Testis (tissue), 3 donors: ENCODE results near the gene AMZ1. TPM values are rescaled to one million over a fixed set of nuclear protein-coding genes. Genes with fewer than 3 reads are reported as not detected.

Experiments
- DNase-seq: peaks from one replicate; pipeline ENCODE4 v3.0.0-alpha.2; 2019
- H3K27ac ChIP-seq, 2 donors: fragments of 200-600 bp; sonication (generic); one replicate each; pipeline ENCODE4 v1.5.1; 2019
- H3K27me3 ChIP-seq: fragments of 200-600 bp; sonication (generic); one replicate; pipeline ENCODE4 v1.5.1; 2019
- H3K36me3 ChIP-seq: fragments of 200-600 bp; sonication (generic); one replicate; pipeline ENCODE4 v1.5.1; 2017; ENCODE audit warnings: low read depth; ENCODE audit errors: missing control alignments
- H3K4me1 ChIP-seq: fragments of 200-600 bp; sonication (generic); one replicate; pipeline ENCODE4 v1.5.1; 2019
- H3K4me3 ChIP-seq, 2 donors: fragments of 200-600 bp; sonication (generic); one replicate each; pipeline ENCODE4 v1.5.1; 2017 to 2019
- H3K9me3 ChIP-seq: fragments of 200-600 bp; sonication (generic); one replicate; pipeline ENCODE4 v1.5.1; 2017
- POLR2A ChIP-seq: fragments of 450-650 bp; IDR thresholded peaks from one replicate; pipeline ENCODE4 v1.6.1; 2017; ENCODE audit warnings: antibody characterized with exemption, mild to moderate bottlenecking, moderate library complexity
- WGBS, 2 donors: methylation state at CpG; one replicate each; pipeline ENCODE4 v1.1.5; 2018; 5-methylcytosine and 5-hydroxymethylcytosine counted together
- intact Hi-C: fragments of 100-400 bp; cut with DNase I; formaldehyde crosslinking; loops from one replicate; pipeline ENCODE4 v1.15.1; 2023; ENCODE audit warnings: low total_unique reads
- polyA plus RNA-seq: library from polyadenylated mRNA; stranded (reverse); fragments of 350-450 nt; fragmentation: Illumina TruSeq; extraction: RNeasy Lipid Tissue Mini Kit (QIAGEN cat#74804); gene quantifications from one replicate; pipeline ENCODE4 v1.2.3, GENCODE V29; 2014; ENCODE audit warnings: low read depth, low replicate concordance; ENCODE audit not compliant: insufficient read depth
- total RNA-seq, 2 donors: library from RNA; depleted of rRNA; stranded (reverse); fragments of >200 nt; gene quantifications; one replicate each; pipeline ENCODE4 v1.2.3, GENCODE V29; 2016
- TF ChIP-seq, protein P1 (sequence below), 3 experiments: fragments of 450-650 bp in 2 of 3; fragments of 200-600 bp in 1 of 3; sonication (generic) in 1 of 3; IDR thresholded peaks; one replicate each; pipeline ENCODE4 v1.5.1; 2016 to 2019; ENCODE audit warnings: antibody characterized with exemption in 3 of 3, mild to moderate bottlenecking in 2 of 3, moderate library complexity in 1 of 3

AMZ1 gene
- total and polyA plus RNA-seq, 3 donors from 2014 or later = 1.1 to 3.2 (median 2.7) TPM

DNA sequence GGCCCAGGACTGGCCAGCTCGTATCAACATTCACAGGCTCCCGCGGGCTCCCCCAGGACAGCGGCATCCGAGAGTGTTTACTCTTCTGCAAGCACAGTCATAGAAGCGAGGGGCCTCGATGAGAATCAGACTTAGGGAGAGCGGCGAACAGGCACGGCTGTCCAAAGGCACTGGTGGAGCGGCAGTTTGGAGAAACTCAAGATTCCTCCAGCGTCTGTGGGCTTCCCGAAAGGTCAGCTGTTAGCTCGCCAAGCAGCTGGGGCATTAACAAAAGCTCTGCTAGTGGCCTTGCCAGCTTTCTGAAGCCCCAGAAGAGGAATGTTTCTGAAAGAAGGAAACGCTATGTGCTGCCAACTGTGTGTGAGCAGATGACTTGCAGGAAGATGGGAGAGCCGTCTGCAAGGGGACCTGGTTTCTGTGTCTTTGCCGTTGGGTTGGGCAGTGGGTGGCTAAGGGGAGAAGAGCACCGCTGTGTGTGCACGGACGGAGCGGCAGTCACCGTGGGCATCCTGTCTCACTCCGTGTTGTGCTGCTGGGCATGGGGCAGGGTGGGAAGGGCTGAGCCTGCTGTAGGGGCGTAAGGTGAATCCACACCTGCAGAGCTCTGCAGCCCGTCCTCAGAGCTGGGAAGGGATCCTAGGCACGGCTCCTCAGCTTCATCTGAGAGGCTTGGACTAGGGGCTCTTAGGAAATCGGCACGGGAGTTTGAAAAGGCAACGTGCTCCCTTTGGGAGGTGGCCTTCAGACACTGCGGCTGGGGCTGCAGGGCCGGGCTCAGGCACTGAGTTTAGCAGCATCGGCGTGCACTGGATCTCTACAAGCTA is 42.1 kb downstream of the AMZ1 start:
- TF ChIP-seq POLR2A = no peak
- TF ChIP-seq, protein P1, sequence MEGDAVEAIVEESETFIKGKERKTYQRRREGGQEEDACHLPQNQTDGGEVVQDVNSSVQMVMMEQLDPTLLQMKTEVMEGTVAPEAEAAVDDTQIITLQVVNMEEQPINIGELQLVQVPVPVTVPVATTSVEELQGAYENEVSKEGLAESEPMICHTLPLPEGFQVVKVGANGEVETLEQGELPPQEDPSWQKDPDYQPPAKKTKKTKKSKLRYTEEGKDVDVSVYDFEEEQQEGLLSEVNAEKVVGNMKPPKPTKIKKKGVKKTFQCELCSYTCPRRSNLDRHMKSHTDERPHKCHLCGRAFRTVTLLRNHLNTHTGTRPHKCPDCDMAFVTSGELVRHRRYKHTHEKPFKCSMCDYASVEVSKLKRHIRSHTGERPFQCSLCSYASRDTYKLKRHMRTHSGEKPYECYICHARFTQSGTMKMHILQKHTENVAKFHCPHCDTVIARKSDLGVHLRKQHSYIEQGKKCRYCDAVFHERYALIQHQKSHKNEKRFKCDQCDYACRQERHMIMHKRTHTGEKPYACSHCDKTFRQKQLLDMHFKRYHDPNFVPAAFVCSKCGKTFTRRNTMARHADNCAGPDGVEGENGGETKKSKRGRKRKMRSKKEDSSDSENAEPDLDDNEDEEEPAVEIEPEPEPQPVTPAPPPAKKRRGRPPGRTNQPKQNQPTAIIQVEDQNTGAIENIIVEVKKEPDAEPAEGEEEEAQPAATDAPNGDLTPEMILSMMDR (IDR thresholded peaks at IDR 0.05) = no peak
- 59 to 74% methylated on average over 27 to 33 of the region's 33 CpGs for WGBS, 2 donors
- no peaks in the 10 kb centered on the region for H3K27me3 ChIP-seq
- intact Hi-C loops = no loop called here
- peaks cover 32% of the 10 kb centered on the region for H3K4me1 ChIP-seq
- no peaks in the 10 kb centered on the region for H3K36me3 ChIP-seq
- no peak overlapping the region for H3K4me3 ChIP-seq
- DNase-seq = peak; percentile 66
- H3K9me3 ChIP-seq = no peaks in the 10 kb centered on the region
- peak overlapping the region in 1 of 2 donors; percentile 67 for H3K27ac ChIP-seq

DNA sequence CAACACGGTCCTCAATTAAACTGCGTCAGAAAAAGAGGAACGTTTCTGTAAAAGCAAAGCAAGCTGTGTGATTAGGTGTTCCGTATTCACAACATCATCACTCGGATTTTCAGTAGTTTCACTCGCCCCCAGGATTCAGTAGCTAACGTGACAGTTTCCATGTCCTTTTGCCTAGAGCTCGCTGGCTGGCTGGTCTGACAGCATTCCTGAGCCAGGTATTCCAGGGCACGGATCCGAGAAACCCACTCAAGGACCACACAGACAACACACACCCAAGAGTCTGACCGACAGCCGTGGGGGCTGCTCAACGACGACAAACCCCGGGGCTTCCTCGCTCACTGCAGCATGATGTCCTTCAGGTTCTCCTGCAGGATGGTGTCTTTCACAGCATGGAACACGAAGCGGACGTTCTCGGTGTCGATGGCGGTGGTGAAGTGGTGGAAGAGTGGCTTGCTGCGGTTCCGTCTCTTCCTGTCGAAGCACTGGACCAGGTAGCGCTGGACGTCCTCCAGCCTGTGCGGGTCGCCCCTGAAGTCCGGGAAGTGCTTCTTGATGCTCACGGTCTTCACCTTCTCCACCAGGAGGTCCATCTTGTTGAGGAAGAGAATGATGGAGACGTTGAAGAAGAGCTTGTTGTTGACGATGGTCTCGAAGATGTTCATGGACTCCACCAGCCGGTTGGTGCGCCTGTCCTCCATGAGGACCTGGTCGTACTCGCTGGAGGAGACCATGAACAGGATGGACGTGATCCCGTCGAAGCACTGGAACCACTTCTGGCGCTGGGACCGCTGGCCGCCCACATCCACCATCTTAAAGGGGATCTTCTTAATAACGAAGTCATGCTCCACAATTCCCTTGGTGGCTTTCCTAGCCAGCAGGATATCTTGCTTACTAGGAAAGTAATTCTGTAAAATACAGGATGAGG is 43.1 kb downstream of the AMZ1 start:
- 92 to 96% methylated on average over 44 to 45 of the region's 45 CpGs for WGBS, 2 donors
- H3K4me1 ChIP-seq = peaks cover 39% of the 10 kb centered on the region
- peak; percentile 13 for DNase-seq
- H3K4me3 ChIP-seq = no peak overlapping the region
- H3K27me3 ChIP-seq = no peaks in the 10 kb centered on the region
- intact Hi-C loops = no loop called here
- H3K27ac ChIP-seq = no peak overlapping the region
- no peaks in the 10 kb centered on the region for H3K36me3 ChIP-seq
- TF ChIP-seq, protein P1 (IDR thresholded peaks at IDR 0.05) = no peak
- no peak for TF ChIP-seq POLR2A
- H3K9me3 ChIP-seq = no peaks in the 10 kb centered on the region

DNA sequence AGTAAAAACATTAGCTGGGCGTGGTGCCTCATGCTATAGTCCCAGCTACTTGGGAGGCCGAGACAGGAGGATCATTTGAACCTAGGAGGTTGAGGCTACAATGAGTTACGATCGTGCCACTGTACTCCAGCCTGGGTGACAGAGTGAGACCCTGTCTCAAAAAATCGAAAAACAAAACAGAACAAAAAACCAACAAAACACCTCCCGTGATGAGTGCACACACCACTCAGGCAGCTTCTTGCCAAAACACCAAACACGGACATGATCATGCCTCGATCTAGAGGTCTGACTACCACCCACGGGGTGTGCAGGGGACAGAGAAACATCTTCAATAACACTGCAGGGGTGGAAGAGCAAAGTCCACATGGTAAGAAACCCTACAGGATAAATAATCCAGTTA is 44.4 kb downstream of the AMZ1 start:
- intact Hi-C loops = no loop called here
- DNase-seq = peak; percentile 10
- H3K36me3 ChIP-seq = no peaks in the 10 kb centered on the region
- H3K27ac ChIP-seq = no peak overlapping the region
- TF ChIP-seq, protein P1 (IDR thresholded peaks at IDR 0.05) = no peak
- no peak for TF ChIP-seq POLR2A
- no peaks in the 10 kb centered on the region for H3K27me3 ChIP-seq
- WGBS, 2 donors = 93 to 96% methylated on average over 9 of the region's 9 CpGs
- no peaks in the 10 kb centered on the region for H3K9me3 ChIP-seq
- peaks cover 39% of the 10 kb centered on the region for H3K4me1 ChIP-seq
- H3K4me3 ChIP-seq = no peak overlapping the region

DNA sequence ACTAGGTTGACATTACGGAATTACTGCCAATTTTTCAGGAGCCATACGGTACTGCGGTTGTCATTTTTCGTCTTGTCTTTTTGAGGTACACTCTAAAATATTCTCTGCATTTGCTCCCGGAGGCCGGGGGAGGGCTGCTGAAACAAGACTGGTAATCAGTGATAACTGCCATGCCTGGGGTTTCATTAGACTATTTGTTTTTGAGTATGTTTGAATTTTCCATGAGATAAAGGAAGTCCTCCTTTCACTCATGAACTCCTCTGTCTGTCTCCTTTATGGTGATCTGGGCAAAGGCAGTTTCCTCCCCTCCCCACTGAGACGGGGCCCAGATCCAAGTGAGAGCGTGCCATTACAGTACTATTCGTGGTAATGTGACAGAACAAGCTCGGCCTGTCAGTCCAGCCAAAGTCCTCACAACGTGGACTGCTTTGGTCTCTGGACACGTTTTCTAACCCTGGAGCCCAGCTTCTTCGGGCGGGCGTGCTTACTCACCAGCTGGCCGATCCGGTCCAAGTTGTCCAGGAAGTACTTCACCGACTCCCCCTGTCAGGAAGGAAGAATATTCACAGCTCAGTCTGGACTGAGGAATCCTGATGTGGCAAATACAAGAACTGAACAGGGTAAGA is 45.1 kb downstream of the AMZ1 start:
- 67 to 76% methylated on average over 18 of the region's 18 CpGs for WGBS, 2 donors
- intact Hi-C loops = no loop called here
- TF ChIP-seq, protein P1 (IDR thresholded peaks at IDR 0.05) = no peak
- Histone ChIP-seq H3K27me3 (no peaks in the 10 kb centered on the region), H3K4me3 (no peak overlapping the region), H3K4me1 (peaks cover 39% of the 10 kb centered on the region), H3K27ac (peak overlapping the region; percentile 16 to 17), H3K36me3 (no peaks in the 10 kb centered on the region), H3K9me3 (no peaks in the 10 kb centered on the region)
- peak; percentile 47 for DNase-seq
